GM12875 (cell line): ENCODE results near the gene CFAP46.

Source experiments
- H3K4me3 ChIP-seq: one replicate; pipeline ENCODE4 v1.5.1; 2011; ENCODE audit warnings: low read depth, low read length, control low read depth
- TF ChIP-seq, protein P1 (sequence below): IDR thresholded peaks from 2 replicates; pipeline ENCODE4 v1.5.1; 2011; ENCODE audit warnings: low read depth, mild to moderate bottlenecking, control low read depth, inconsistent platforms, low read length, moderate library complexity, borderline replicate concordance; ENCODE audit not compliant: insufficient read depth

CFAP46 gene

DNA sequence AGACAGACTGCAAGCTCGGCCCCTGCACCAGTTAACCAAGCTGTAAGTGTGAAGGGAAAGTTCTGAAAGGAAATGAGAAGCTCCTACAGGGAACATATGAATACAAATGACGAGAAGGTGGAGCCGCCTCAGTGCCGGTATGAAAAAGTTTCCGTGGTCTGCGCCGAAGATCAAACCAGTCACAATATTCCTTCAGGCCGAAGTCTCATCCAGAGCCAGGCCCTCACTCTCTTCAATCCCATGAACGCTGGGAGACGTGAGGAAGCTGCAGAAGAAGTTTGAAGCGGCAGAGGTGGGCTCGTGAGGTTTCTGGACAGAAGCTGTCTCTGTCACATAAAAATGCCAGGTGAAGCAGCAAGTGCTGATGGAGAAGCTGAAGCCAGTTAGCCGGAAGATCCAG, 71.9 kb downstream of the CFAP46 start:
- TF ChIP-seq, protein P1, sequence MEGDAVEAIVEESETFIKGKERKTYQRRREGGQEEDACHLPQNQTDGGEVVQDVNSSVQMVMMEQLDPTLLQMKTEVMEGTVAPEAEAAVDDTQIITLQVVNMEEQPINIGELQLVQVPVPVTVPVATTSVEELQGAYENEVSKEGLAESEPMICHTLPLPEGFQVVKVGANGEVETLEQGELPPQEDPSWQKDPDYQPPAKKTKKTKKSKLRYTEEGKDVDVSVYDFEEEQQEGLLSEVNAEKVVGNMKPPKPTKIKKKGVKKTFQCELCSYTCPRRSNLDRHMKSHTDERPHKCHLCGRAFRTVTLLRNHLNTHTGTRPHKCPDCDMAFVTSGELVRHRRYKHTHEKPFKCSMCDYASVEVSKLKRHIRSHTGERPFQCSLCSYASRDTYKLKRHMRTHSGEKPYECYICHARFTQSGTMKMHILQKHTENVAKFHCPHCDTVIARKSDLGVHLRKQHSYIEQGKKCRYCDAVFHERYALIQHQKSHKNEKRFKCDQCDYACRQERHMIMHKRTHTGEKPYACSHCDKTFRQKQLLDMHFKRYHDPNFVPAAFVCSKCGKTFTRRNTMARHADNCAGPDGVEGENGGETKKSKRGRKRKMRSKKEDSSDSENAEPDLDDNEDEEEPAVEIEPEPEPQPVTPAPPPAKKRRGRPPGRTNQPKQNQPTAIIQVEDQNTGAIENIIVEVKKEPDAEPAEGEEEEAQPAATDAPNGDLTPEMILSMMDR, result no peak
- H3K4me3 ChIP-seq, result no peak overlapping the region

GRCh38 chr10:132869621-132870020, 72.7 kb downstream of the CFAP46 start:
- TF ChIP-seq, protein P1, result no peak

GRCh38 chr10:132868995-132869394, 73.4 kb downstream of the CFAP46 start:
- TF ChIP-seq, protein P1, result no peak
- H3K4me3 ChIP-seq, result no peak overlapping the region

More at GRCh38 chr10:132869621-132870020, 72.7 kb downstream of the CFAP46 start:
- no peak overlapping the region for H3K4me3 ChIP-seq

- TF ChIP-seq, protein P1, result no peak
- H3K4me3 ChIP-seq, result no peak overlapping the region
Observed at GRCh38 chr10:132867801-132868644, 74.3 kb downstream of the CFAP46 start.

- no peak overlapping the region for H3K4me3 ChIP-seq
- TF ChIP-seq, protein P1, result no peak
Observed at GRCh38 chr10:132866601-132867381, 75.6 kb downstream of the CFAP46 start.

DNA sequence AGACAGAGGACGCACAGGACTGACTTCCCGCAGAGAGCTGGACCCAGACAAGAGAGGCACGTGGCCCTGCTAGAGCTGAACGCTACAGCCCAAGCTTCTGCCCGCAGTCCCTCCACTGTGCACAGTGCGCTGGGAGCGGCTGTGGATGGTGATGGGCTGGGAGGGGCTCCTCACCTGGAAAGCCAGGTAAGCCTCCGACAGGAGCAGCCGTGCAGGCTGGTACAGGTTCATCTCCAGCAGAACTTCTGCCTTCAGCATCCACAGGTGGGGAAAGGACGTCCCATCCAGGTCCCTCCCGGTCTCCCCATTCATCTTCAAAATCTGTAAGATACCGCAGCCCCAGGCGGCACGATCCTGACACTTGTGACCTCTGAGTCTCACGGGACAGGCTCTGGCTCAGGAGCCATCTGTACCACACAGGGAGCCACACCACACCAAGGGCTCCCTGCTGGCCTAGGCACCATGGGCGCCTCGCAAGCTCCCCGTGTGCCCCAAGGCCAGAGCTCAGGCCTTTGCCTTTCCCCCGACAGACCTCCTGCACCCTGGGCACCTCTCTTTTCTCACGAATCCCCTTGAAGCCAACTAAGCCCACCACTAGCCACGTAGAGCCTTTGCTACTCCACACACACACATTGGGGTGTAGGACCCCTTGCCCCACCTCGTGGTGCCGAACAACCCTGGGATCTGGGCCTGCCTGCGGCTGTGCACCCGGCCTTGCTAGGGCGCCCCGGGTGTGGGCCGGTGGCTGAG, 76.3 kb downstream of the CFAP46 start:
- TF ChIP-seq, protein P1, result no peak
- no peak overlapping the region for H3K4me3 ChIP-seq
